GM23338 (cell line): ENCODE measurements around the gene OGFOD2.

ENCODE experiments used
- CTCF ChIP-seq, 2 experiments: fragments of 200-600 bp in 1 of 2; sonication (generic) in 1 of 2; conservative IDR thresholded peaks; 2 replicates each; pipeline versions ENCODE4 v1.5.1 to v1.6.1; 2016 to 2017; ENCODE audit warnings: antibody characterized with exemption in 2 of 2, low read depth in 2 of 2, mild to moderate bottlenecking in 2 of 2, moderate library complexity in 1 of 2
- EZH2 ChIP-seq: fragments of 200-600 bp; sonication (generic); IDR thresholded peaks from one replicate; pipeline ENCODE4 v1.8.0; 2017; ENCODE audit warnings: antibody characterized with exemption, mild to moderate bottlenecking, low read depth; ENCODE audit not compliant: unreplicated experiment
- REST ChIP-seq: IDR thresholded peaks from one replicate; pipeline ENCODE4 v1.6.1; 2018; ENCODE audit warnings: antibody characterized with exemption; ENCODE audit not compliant: unreplicated experiment

DNA sequence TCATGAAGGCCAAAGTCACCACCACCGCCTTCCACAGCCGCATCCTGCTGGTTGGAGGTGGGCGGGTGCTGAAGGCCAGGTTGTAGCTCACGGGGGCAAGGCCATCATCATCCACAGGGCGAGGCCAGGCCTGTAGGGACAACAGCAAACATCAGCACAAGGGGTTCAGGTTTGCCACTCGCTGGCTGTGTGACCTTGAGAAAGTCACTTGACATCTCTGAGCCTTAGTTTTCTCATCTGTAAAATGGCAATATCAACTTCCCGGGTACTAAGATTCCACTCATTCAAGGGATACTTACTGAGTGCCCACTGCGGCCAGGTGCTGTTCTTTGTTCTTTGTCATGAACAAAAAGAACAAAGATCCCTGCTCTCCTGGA lies 14.9 kb upstream of the OGFOD2 start:
- TF ChIP-seq CTCF (conservative IDR thresholded peaks at IDR 0.05; ENCODE audit: low read depth in 2 of 2) (no peak), REST (no peak), EZH2 (no peak)
